ENCODE measurements around the gene FNDC3B. TPM values are rescaled to one million over a fixed set of nuclear protein-coding genes. Genes with fewer than 3 reads are reported as not detected.

FNDC3B gene
- total RNA-seq, 2 donors from 2014 or later = 12.0 to 17.7 TPM

DNA sequence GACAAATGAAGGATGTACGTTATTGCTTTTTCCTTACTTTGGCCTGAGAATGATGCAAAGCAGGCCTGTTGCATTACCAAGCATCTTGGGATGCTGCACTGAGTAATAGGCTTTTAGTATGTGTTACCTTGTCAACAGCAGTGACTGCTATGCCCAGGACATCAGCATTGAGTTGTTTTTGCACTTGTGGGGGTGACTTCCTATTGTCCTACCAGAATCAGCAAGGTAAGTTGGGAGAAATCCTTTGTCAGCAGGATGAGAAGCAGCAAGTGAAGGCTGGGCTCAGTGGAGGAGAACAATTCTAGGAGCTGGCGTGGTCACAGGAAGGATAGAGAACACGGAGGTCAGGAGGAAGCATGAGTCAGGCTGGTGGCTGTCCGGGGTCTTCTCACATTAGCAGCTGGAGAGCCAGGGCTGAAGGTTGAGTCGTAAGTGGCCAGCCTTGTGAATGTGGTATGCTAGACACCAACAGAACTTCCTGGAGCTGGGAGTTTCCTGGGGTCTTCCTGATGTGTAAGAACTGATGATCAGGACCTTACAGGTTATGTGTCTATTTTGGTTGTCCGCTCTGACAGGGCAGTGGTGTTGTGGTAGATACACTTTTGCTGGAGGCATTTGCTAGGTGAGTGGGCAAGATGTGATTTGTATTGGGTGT is 142.7 kb downstream of the FNDC3B start:
- DNase-seq (peak in 1 of 2 donors; percentile 5), ATAC-seq (replicated peaks in 1 of 2) (peak; percentile 34 to 41)
- Mint-ChIP-seq H3K36me3 (ENCODE audit: insufficient read depth in 2 of 2) (no peaks in the 10 kb centered on the region), H3K4me1 (ENCODE audit: low read depth) (peaks cover 27% of the 10 kb centered on the region), H3K9me3 (no peaks in the 10 kb centered on the region), H3K27me3 (ENCODE audit: low read depth) (no peaks in the 10 kb centered on the region), H3K27ac (no peak overlapping the region), H3K4me3 (no peak overlapping the region)

- Mint-ChIP-seq H3K9me3 (no peaks in the 10 kb centered on the region), H3K4me1 (ENCODE audit: low read depth) (peaks cover 27% of the 10 kb centered on the region), H3K27ac (no peak overlapping the region), H3K36me3 (ENCODE audit: insufficient read depth in 2 of 2) (no peaks in the 10 kb centered on the region), H3K27me3 (ENCODE audit: low read depth) (no peaks in the 10 kb centered on the region), H3K4me3 (no peak overlapping the region)
- DNase-seq (no peak), ATAC-seq (replicated peaks in 1 of 2) (no peak)
These were observed 143.4 kb downstream of the FNDC3B start for GRCh38 chr3:172182797-172183196.

DNA sequence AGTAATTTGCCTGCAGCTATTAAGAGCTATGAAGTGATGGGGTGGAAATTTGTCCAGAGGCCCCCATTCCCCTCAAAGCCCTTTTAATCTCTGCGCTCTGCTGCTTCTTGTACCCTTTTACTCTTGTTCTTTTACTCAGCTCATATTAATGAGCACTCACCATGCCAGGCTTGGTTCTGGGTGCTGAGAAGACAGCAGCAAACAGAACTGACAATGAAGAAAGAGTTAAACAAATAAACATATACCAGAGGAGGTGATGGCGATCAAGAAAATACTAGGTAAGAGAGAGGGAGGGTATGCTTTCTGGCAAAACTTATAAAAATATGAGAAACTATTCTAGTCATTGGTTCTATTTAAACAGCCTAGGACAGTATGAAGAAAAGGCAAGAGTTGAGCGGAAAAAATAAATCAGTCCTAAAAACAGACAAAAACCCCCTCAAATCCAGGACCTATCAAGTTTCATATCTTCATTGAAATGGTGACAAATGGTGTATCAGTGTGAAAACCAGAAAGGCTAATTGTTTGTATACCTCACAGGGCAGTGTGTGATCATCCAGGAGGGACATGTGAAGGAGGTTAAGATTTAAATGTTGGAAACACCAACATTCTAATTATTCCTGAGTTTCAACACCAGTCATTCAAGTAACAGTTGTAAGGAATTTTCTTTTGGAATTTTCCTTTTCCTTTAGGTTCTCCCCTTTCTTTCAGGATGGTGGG is 144.9 kb downstream of the FNDC3B start:
- Mint-ChIP-seq H3K36me3 (ENCODE audit: insufficient read depth in 2 of 2) (no peaks in the 10 kb centered on the region), H3K27me3 (ENCODE audit: low read depth) (no peaks in the 10 kb centered on the region), H3K4me1 (ENCODE audit: low read depth) (peaks cover 27% of the 10 kb centered on the region), H3K27ac (no peak overlapping the region), H3K9me3 (no peaks in the 10 kb centered on the region), H3K4me3 (no peak overlapping the region)
- ATAC-seq (replicated peaks in 1 of 2) = peak in 1 of 2 donors; percentile 18
- DNase-seq = no peak

DNA sequence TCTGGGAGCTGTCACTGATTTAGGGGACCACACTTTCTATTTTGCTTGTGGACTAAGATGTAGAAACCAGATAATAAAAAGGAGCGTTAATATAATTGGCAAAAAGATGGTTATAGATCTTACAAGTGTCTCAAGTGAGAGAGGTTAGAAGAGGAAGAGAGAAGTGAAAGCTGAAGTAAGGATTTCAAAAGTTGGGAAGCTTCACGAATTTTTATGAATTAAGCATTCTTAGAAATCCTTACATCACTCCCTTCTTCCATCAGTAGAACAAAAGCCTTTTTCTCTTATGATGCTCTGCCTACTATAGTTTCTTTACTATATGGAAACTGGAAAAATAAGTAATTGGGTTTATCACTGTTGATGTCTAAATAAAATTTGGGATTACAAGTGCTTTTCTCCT is 146.5 kb downstream of the FNDC3B start:
- DNase-seq (no peak), ATAC-seq (replicated peaks in 1 of 2) (no peak)
- Mint-ChIP-seq H3K9me3 (no peaks in the 10 kb centered on the region), H3K27ac (no peak overlapping the region), H3K36me3 (ENCODE audit: insufficient read depth in 2 of 2) (peaks cover 0 to under 1% of the 10 kb centered on the region in 2 donors), H3K4me3 (no peak overlapping the region), H3K4me1 (ENCODE audit: low read depth) (peaks cover 27% of the 10 kb centered on the region), H3K27me3 (ENCODE audit: low read depth) (no peaks in the 10 kb centered on the region)

GRCh38 chr3:172186607-172187006 is 147.2 kb downstream of the FNDC3B start:
- H3K27ac Mint-ChIP-seq = no peak overlapping the region
- no peak overlapping the region for H3K4me3 Mint-ChIP-seq
- H3K4me1 Mint-ChIP-seq (ENCODE audit: low read depth) = peaks cover 27% of the 10 kb centered on the region
- ATAC-seq (replicated peaks in 1 of 2) = no peak
- no peaks in the 10 kb centered on the region for H3K27me3 Mint-ChIP-seq (ENCODE audit: low read depth)
- no peak for DNase-seq
- H3K36me3 Mint-ChIP-seq (ENCODE audit: insufficient read depth in 2 of 2) = peaks cover 0 to 1% of the 10 kb centered on the region in 2 donors
- H3K9me3 Mint-ChIP-seq = no peaks in the 10 kb centered on the region

- no peak for DNase-seq
- H3K27ac Mint-ChIP-seq = no peak overlapping the region
- H3K4me3 Mint-ChIP-seq = no peak overlapping the region
- no peak for ATAC-seq (replicated peaks in 1 of 2)
- peaks cover 19% of the 10 kb centered on the region for H3K4me1 Mint-ChIP-seq (ENCODE audit: low read depth)
- H3K27me3 Mint-ChIP-seq (ENCODE audit: low read depth) = no peaks in the 10 kb centered on the region
- peaks cover 0 to 1% of the 10 kb centered on the region in 2 donors for H3K36me3 Mint-ChIP-seq (ENCODE audit: insufficient read depth in 2 of 2)
- no peaks in the 10 kb centered on the region for H3K9me3 Mint-ChIP-seq
These were observed 148.1 kb downstream of the FNDC3B start for GRCh38 chr3:172187511-172187910.

DNA sequence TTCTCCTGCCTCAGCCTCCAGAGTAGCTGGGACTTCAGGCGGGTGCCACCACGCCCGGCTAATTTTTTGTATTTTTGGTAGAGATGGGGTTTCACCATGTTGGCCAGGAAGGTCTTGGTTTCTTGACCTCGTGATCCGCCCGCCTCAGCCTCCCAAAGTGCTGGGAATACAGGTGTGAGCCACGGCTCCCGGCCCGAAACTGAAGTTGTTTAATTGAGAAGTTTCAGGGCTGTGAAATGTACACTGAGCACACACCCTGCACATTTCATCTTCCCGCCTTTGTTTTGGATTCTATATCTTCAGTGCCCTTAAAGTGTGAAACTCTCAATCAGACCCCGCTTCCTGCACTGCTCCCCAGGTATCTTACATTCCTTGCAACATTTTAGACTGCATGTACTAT is 149.1 kb downstream of the FNDC3B start:
- DNase-seq = no peak
- Mint-ChIP-seq H3K4me1 (ENCODE audit: low read depth) (peaks cover 16% of the 10 kb centered on the region), H3K27ac (no peak overlapping the region), H3K27me3 (ENCODE audit: low read depth) (no peaks in the 10 kb centered on the region), H3K4me3 (no peak overlapping the region), H3K36me3 (ENCODE audit: insufficient read depth in 2 of 2) (peaks cover 0 to 1% of the 10 kb centered on the region in 2 donors), H3K9me3 (no peaks in the 10 kb centered on the region)
- no peak for ATAC-seq (replicated peaks in 1 of 2)

DNA sequence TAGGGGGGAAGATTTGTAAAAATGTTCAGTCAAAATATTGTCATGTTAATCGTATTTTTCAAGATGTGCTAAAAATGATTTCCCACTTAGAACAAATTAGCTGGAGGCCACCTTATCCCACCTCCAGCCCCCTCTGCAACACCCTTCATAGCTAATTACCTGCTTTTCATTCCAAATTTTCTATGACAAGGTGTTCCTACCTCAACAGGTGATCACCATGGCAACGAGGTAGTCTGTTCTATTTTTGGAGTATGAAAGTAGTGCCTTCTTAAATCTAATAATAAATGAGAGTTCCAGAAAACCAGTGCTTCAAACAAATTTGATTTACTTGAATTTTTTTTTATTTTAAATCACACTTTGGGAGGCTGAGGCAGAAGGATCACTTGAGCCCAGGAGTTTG is 149.8 kb downstream of the FNDC3B start:
- H3K27me3 Mint-ChIP-seq (ENCODE audit: low read depth) = no peaks in the 10 kb centered on the region
- peaks cover 0 to 1% of the 10 kb centered on the region in 2 donors for H3K36me3 Mint-ChIP-seq (ENCODE audit: insufficient read depth in 2 of 2)
- H3K27ac Mint-ChIP-seq = no peak overlapping the region
- no peak overlapping the region for H3K4me3 Mint-ChIP-seq
- H3K4me1 Mint-ChIP-seq (ENCODE audit: low read depth) = peaks cover 9% of the 10 kb centered on the region
- DNase-seq = no peak
- H3K9me3 Mint-ChIP-seq = no peaks in the 10 kb centered on the region
- no peak for ATAC-seq (replicated peaks in 1 of 2)

- Mint-ChIP-seq H3K36me3 (ENCODE audit: insufficient read depth in 2 of 2) (peaks cover 0 to 1% of the 10 kb centered on the region in 2 donors), H3K27ac (no peak overlapping the region), H3K4me3 (no peak overlapping the region), H3K27me3 (ENCODE audit: low read depth) (no peaks in the 10 kb centered on the region), H3K4me1 (ENCODE audit: low read depth) (peaks cover 5% of the 10 kb centered on the region), H3K9me3 (no peaks in the 10 kb centered on the region)
- ATAC-seq (replicated peaks in 1 of 2) = no peak
- DNase-seq = no peak
These were observed 150.7 kb downstream of the FNDC3B start for GRCh38 chr3:172189987-172190603.

DNA sequence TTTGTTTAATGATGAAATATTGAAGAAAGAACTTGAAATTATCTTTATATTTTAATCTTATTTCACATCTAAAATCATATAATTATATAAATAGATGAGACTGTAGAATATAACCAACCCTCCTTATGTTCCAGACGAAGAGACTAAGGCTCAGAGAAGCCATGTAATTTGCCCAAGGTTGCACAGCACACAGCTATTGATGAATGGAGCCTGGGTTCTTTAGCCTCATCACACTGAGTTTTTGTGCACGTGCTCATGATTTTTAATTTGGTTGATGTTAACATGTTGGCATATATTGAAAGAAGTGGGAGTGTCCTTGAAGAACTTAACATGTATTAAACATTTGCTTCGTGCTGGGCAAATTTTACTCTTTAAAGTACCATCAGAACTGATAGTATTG is 151.6 kb downstream of the FNDC3B start:
- no peak for ATAC-seq (replicated peaks in 1 of 2)
- Mint-ChIP-seq H3K36me3 (ENCODE audit: insufficient read depth in 2 of 2) (peaks cover 0 to 1% of the 10 kb centered on the region in 2 donors), H3K4me1 (ENCODE audit: low read depth) (peaks cover 5% of the 10 kb centered on the region), H3K27me3 (ENCODE audit: low read depth) (no peaks in the 10 kb centered on the region), H3K4me3 (no peak overlapping the region), H3K27ac (no peak overlapping the region), H3K9me3 (no peaks in the 10 kb centered on the region)
- no peak for DNase-seq

GRCh38 chr3:172191629-172192028 is 152.3 kb downstream of the FNDC3B start:
- Mint-ChIP-seq H3K36me3 (ENCODE audit: insufficient read depth in 2 of 2) (peaks cover 0 to 1% of the 10 kb centered on the region in 2 donors), H3K9me3 (no peaks in the 10 kb centered on the region), H3K4me3 (no peak overlapping the region), H3K27ac (no peak overlapping the region), H3K4me1 (ENCODE audit: low read depth) (peaks cover 3% of the 10 kb centered on the region), H3K27me3 (ENCODE audit: low read depth) (no peaks in the 10 kb centered on the region)
- DNase-seq = no peak
- no peak for ATAC-seq (replicated peaks in 1 of 2)

DNA sequence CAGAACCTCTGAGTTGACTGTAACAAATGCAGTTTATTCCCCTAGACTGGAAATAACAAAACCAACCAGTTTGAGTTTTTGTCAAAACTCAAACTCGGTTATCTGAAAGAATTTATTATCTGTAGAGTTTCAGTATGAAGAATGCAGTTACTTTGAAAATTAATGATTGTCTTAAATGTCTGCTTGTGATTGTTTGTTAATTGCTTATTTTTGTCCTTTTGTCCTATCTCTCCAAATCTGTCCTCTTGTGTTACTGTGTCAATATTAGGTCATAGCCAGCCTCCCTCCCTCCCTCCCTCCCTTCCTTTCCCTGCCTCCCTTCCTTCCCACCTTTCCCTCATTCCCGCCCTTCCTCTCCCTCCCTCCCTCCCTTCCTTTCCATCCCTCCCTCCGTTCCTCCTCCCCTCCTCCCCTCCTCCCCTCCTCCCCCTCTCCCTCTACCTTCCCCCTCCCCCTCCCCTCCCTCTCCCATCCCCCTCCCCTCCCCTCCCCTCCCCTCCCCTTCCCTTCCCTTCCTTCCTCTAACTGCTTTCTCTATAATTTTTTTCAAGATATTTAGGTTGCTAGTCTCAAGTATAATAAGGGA is 153.5 kb downstream of the FNDC3B start:
- H3K27ac Mint-ChIP-seq = no peak overlapping the region
- H3K4me3 Mint-ChIP-seq = no peak overlapping the region
- no peak for ATAC-seq (replicated peaks in 1 of 2)
- no peak for DNase-seq
- H3K36me3 Mint-ChIP-seq (ENCODE audit: insufficient read depth in 2 of 2) = peaks cover 0 to 1% of the 10 kb centered on the region in 2 donors
- H3K9me3 Mint-ChIP-seq = no peaks in the 10 kb centered on the region
- H3K4me1 Mint-ChIP-seq (ENCODE audit: low read depth) = no peaks in the 10 kb centered on the region
- no peaks in the 10 kb centered on the region for H3K27me3 Mint-ChIP-seq (ENCODE audit: low read depth)

DNA sequence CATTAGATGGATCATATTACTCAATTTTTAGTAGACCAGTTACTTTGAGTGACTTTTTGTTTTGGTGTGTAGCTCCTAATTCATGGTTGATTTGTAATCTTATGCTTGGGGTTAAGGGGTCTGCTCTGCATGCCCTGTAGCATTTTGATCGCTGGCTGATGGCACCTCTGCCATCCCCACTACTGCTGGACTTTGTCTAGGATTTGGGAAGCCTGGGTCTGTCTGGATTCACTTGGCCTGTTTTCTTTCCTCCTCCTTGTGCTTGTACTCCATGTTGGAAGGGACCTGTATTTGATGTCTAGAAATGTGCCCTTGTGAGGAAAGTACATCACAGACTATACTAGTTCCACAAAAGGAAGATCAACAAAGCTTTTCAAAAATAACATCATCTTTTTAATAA is 154.1 kb downstream of the FNDC3B start:
- peaks cover 2% of the 10 kb centered on the region in 2 donors for H3K36me3 Mint-ChIP-seq (ENCODE audit: insufficient read depth in 2 of 2)
- ATAC-seq (replicated peaks in 1 of 2) (no peak), DNase-seq (no peak)
- H3K4me3 Mint-ChIP-seq = no peak overlapping the region
- no peaks in the 10 kb centered on the region for H3K27me3 Mint-ChIP-seq (ENCODE audit: low read depth)
- H3K27ac Mint-ChIP-seq = no peak overlapping the region
- no peaks in the 10 kb centered on the region for H3K4me1 Mint-ChIP-seq (ENCODE audit: low read depth)
- H3K9me3 Mint-ChIP-seq = peaks cover 0 to 1% of the 10 kb centered on the region in 2 donors
